Natural killer cell (primary cell): ENCODE data around the gene FNDC10. TPM values are rescaled to one million over a fixed set of nuclear protein-coding genes. Genes with fewer than 3 reads are reported as not detected.

Source experiments
- ATAC-seq, 3 donors: fragments of 150-1000 bp in 2 of 3; fragments of 200-7000 bp in 1 of 3; cut with Tn5 transposase; 1 replicate in 1 of 3; 2 replicates in 2 of 3; pipeline ENCODE4 v1.10.0; 2021; ENCODE audit warnings: mild to moderate bottlenecking in 2 of 3, moderate library complexity in 2 of 3
- DNase-seq, 2 donors: peaks; one replicate each; pipeline versions ENCODE4 v3.0.0 to v3.0.0-alpha.2; 2013 to 2021; ENCODE audit warnings: mixed read lengths in 1 of 2
- H3K27ac ChIP-seq: one replicate; pipeline ENCODE4 v1.5.1; 2013; ENCODE audit warnings: mild to moderate bottlenecking, low read length
- H3K27me3 ChIP-seq: one replicate; pipeline ENCODE4 v1.6.1; 2013; ENCODE audit warnings: low read length; ENCODE audit not compliant: control insufficient read depth, insufficient read depth
- H3K36me3 ChIP-seq: one replicate; pipeline ENCODE4 v1.6.1; 2013; ENCODE audit warnings: low read length; ENCODE audit not compliant: control insufficient read depth, insufficient read depth
- H3K4me1 ChIP-seq: one replicate; pipeline ENCODE4 v1.6.1; 2013; ENCODE audit warnings: low read length; ENCODE audit not compliant: control insufficient read depth, insufficient read depth
- H3K4me3 ChIP-seq: one replicate; pipeline ENCODE4 v1.5.1; 2013; ENCODE audit warnings: low read length
- H3K9me3 ChIP-seq: one replicate; pipeline ENCODE4 v1.6.1; 2013; ENCODE audit warnings: low read length; ENCODE audit not compliant: control insufficient read depth, insufficient read depth
- H3K27ac Mint-ChIP-seq, 2 donors: one replicate each; pipeline ENCODE4 v1.8.0; 2022; ENCODE audit warnings: mild to moderate bottlenecking in 2 of 2, mixed read lengths in 2 of 2, moderate library complexity in 1 of 2
- H3K27me3 Mint-ChIP-seq, 2 donors: one replicate each; pipeline ENCODE4 v1.8.0; 2022; ENCODE audit warnings: low read depth in 2 of 2, mixed read lengths in 2 of 2
- H3K36me3 Mint-ChIP-seq: one replicate; pipeline ENCODE4 v1.8.0; 2022; ENCODE audit warnings: mixed read lengths
- H3K4me1 Mint-ChIP-seq, 2 donors: one replicate each; pipeline ENCODE4 v1.8.0; 2022; ENCODE audit warnings: mixed read lengths in 2 of 2
- H3K4me3 Mint-ChIP-seq: one replicate; pipeline ENCODE4 v1.8.0; 2022; ENCODE audit warnings: mild to moderate bottlenecking, moderate library complexity, mixed read lengths
- H3K9me3 Mint-ChIP-seq, 2 donors: one replicate each; pipeline ENCODE4 v1.8.0; 2022; ENCODE audit warnings: mixed read lengths in 2 of 2
- WGBS: methylation state at CpG from one replicate; pipeline ENCODE4 v1.1.7; 2013; ENCODE audit warnings: missing lambda C conversion rate; ENCODE audit not compliant: insufficient coverage; 5-methylcytosine and 5-hydroxymethylcytosine counted together
- intact Hi-C: fragments of 100-400 bp; cut with micrococcal nuclease; formaldehyde crosslinking; loops from one replicate; pipeline ENCODE4 v1.14.2; 2022
- total RNA-seq, 4 donors: library from RNA; stranded (reverse); fragments of 120-200 nt in 1 of 4; gene quantifications; one replicate each; pipeline versions ENCODE4 v1.2.3 to v1.2.4, GENCODE V29; 2013 to 2022
- TF ChIP-seq, protein P1 (sequence below): fragments of 200-600 bp; IDR thresholded peaks from one replicate; pipeline ENCODE4 v1.8.0; 2022; ENCODE audit warnings: antibody characterized with exemption

Gene FNDC10
- total RNA-seq, 3 donors from 2014 or later (not counting 1 experiment from before 2014, with no cell fraction given) = 2.8 to 3.2 (median 3.0) TPM

- Mint-ChIP-seq H3K27ac (peak overlapping the region; percentile 94 to 95), H3K9me3 (no peaks in the 10 kb centered on the region), H3K27me3 (no peaks in the 10 kb centered on the region), H3K4me1 (peaks cover 18 to 22% of the 10 kb centered on the region in 2 donors), H3K36me3 (no peaks in the 10 kb centered on the region), H3K4me3 (peak overlapping the region; percentile 99)
- intact Hi-C loops = loop anchor here (2.0 to 10.0 kb wide), 2 partner anchors 40 to 60 kb away; partner anchors contain the start of gene SSU72
- Histone ChIP-seq H3K36me3 (no peaks in the 10 kb centered on the region), H3K4me3 (peak overlapping the region; percentile 91), H3K9me3 (no peaks in the 10 kb centered on the region), H3K4me1 (peaks cover 24% of the 10 kb centered on the region), H3K27ac (peak overlapping the region; percentile 47), H3K27me3 (no peaks in the 10 kb centered on the region)
- under 1% methylated on average over 23 of the region's 23 CpGs for WGBS
- TF ChIP-seq, protein P1, sequence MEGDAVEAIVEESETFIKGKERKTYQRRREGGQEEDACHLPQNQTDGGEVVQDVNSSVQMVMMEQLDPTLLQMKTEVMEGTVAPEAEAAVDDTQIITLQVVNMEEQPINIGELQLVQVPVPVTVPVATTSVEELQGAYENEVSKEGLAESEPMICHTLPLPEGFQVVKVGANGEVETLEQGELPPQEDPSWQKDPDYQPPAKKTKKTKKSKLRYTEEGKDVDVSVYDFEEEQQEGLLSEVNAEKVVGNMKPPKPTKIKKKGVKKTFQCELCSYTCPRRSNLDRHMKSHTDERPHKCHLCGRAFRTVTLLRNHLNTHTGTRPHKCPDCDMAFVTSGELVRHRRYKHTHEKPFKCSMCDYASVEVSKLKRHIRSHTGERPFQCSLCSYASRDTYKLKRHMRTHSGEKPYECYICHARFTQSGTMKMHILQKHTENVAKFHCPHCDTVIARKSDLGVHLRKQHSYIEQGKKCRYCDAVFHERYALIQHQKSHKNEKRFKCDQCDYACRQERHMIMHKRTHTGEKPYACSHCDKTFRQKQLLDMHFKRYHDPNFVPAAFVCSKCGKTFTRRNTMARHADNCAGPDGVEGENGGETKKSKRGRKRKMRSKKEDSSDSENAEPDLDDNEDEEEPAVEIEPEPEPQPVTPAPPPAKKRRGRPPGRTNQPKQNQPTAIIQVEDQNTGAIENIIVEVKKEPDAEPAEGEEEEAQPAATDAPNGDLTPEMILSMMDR = no peak
- ATAC-seq = no peak
- DNase-seq = no peak
These were observed 15.0 kb upstream of the FNDC10 start for GRCh38 chr1:1614954-1615255.

DNA sequence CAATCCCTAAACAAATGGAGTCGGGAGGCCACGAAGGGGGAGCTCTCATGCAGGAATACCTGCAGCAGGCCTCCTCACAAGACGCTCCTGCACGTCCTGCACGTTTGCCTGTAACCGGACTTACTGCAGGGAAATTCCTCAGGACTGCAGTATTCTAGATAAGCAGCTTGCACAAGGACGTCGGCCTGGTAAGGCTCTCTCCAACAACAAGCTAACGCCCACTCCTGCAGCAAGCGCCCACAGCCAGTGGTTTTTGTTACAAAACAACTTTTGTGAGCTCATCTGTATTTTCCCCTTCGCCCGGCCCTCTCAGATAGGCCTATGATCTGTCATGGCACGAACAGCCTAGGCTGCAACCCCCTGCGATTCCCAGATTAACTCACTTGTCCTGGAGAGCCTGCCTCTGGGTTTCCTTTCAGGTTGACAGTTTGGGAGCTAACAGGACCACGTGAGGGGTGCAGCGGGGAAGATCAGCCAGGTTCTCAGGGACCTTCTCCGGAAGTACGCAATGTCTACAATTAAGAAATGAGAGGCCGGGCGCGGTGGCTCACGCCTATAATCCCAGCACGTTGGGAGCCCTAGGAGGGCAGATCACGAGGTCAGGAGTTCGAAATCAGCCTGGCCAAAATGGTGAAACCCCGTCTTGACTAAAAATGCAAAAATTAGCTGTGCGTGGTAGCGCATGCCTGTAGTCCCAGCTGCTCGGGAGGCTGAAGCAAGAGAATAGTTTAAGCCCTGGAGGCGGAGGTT lies 14.4 kb upstream of the FNDC10 start:
- peak overlapping the region; percentile 94 to 95 for H3K27ac Mint-ChIP-seq
- Histone ChIP-seq H3K4me3 (peak overlapping the region; percentile 91), H3K27me3 (no peaks in the 10 kb centered on the region), H3K4me1 (peaks cover 24% of the 10 kb centered on the region), H3K9me3 (no peaks in the 10 kb centered on the region), H3K27ac (peak overlapping the region; percentile 47), H3K36me3 (no peaks in the 10 kb centered on the region)
- H3K36me3 Mint-ChIP-seq = no peaks in the 10 kb centered on the region
- peak in 1 of 2 donors; percentile 82 for DNase-seq
- no peaks in the 10 kb centered on the region for H3K9me3 Mint-ChIP-seq
- peak overlapping the region; percentile 99 for H3K4me3 Mint-ChIP-seq
- WGBS = 28% methylated on average over 30 of the region's 30 CpGs
- no peaks in the 10 kb centered on the region for H3K27me3 Mint-ChIP-seq
- peaks cover 18 to 22% of the 10 kb centered on the region in 2 donors for H3K4me1 Mint-ChIP-seq
- TF ChIP-seq, protein P1 = no peak
- no peak for ATAC-seq
- intact Hi-C loops = loop anchor here (2.0 to 10.0 kb wide), 2 partner anchors 40 to 60 kb away; partner anchors contain the start of gene SSU72

DNA sequence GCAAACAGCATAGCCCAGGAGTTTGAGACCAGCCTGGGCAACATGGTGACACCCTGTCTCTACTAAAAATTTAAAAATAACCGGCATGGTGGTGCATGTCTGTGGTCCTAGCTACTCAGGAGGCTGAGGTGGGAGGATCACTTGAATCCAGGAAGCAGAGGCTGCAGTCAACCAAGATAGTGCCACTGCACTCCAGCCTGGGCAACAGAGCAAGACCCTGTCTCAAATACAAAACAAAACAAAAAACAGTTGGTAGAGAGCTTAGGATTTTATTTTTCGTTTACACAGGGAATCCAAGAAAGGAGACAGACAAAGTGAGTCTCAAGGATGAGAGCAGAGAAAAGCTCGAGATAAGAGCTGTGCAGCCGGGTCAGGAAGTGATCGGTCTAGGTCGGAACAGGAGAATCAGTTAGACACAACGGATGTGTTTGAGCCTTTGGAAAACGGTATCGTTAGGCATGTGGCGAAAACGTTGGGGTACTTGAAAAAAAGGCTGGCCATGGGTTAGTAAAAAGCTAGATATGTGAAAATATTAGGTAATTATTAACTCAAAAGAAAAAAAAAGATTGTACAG lies 13.7 kb upstream of the FNDC10 start:
- Mint-ChIP-seq H3K4me1 (peaks cover 18 to 22% of the 10 kb centered on the region in 2 donors), H3K27ac (peak overlapping the region; percentile 94 to 95), H3K4me3 (peak overlapping the region; percentile 80), H3K36me3 (no peaks in the 10 kb centered on the region), H3K9me3 (no peaks in the 10 kb centered on the region), H3K27me3 (no peaks in the 10 kb centered on the region)
- 83% methylated on average over 11 of the region's 11 CpGs for WGBS
- H3K4me1 ChIP-seq = peaks cover 24% of the 10 kb centered on the region
- H3K36me3 ChIP-seq = no peaks in the 10 kb centered on the region
- TF ChIP-seq, protein P1 = no peak
- H3K27ac ChIP-seq = no peak overlapping the region
- ATAC-seq (no peak), DNase-seq (no peak)
- H3K9me3 ChIP-seq = no peaks in the 10 kb centered on the region
- no peak overlapping the region for H3K4me3 ChIP-seq
- intact Hi-C loops = loop anchor here (2.0 to 10.0 kb wide), 2 partner anchors 39 to 61 kb away; partner anchors contain the start of gene SSU72
- H3K27me3 ChIP-seq = no peaks in the 10 kb centered on the region
